ENCODE measurements around the gene NT5E.

Gene NT5E

DNA sequence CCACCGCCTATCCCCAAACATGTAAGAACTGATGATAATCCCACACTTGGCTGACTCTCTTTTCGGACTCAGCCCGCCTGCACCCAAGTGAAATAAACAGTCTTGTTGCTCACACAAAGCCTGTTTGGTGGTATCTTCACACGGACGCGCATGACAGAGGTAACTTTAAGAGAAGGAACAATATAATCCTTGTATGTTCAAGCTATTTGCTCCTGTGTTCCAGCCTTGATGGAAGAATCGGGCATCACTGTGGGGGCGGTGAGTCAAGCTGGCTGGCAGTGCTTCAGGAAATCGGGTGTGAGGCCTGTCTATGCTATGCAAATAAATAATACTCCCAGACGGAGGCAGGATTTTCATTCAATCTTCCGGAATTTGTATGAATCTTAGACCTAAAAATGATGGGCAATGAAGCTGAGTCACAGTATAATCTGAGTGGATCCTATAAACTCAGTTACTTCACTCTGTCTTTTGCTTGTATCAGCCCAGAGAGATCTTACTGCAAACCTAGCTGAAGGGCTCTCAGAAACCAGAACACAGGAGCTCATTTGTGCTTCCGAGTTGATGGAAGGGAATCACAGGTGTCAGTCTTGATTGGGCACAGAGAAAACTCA, 45.2 kb upstream of the NT5E start:
- TF ChIP-seq, protein P1, sequence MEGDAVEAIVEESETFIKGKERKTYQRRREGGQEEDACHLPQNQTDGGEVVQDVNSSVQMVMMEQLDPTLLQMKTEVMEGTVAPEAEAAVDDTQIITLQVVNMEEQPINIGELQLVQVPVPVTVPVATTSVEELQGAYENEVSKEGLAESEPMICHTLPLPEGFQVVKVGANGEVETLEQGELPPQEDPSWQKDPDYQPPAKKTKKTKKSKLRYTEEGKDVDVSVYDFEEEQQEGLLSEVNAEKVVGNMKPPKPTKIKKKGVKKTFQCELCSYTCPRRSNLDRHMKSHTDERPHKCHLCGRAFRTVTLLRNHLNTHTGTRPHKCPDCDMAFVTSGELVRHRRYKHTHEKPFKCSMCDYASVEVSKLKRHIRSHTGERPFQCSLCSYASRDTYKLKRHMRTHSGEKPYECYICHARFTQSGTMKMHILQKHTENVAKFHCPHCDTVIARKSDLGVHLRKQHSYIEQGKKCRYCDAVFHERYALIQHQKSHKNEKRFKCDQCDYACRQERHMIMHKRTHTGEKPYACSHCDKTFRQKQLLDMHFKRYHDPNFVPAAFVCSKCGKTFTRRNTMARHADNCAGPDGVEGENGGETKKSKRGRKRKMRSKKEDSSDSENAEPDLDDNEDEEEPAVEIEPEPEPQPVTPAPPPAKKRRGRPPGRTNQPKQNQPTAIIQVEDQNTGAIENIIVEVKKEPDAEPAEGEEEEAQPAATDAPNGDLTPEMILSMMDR (conservative IDR thresholded peaks at IDR 0.05): no peak
- TF ChIP-seq ZFX (IDR thresholded peaks at IDR 0.05): no peak
- no peak overlapping the region for H3K27ac ChIP-seq

DNA sequence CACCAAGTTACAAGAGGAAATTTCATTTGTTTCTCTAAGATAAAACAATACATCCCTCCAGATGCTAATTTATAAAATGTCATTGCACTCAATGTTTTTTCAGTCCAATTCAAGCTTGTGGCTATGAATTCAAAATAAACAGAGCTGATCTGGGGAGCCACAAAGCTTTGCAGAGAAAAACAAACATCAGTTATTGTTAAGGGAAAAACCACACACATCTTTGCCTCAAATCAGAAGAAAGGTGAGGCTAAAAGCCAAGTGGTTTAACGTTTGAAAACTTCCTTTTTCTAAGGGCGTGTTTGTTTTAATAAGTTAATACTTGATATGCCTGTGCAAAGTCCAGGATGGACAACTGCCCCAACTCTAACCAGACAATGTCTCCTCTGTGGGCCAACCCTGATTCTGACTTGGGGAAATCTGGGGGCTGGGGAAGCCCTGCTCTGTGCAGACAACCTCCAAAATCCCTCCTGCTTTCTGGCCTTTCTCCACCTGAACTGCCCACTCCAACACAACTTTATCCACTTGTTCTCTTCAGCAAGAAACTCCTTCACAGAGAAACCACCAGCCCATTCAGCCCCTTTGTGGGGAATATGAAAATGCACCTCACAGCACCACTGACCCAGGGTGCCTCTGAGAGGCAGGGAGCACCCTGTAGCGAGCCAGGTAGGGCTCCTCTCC, 44.6 kb upstream of the NT5E start:
- no peak overlapping the region for H3K27ac ChIP-seq
- TF ChIP-seq, protein P1 (conservative IDR thresholded peaks at IDR 0.05): no peak
- TF ChIP-seq ZFX (IDR thresholded peaks at IDR 0.05): no peak

DNA sequence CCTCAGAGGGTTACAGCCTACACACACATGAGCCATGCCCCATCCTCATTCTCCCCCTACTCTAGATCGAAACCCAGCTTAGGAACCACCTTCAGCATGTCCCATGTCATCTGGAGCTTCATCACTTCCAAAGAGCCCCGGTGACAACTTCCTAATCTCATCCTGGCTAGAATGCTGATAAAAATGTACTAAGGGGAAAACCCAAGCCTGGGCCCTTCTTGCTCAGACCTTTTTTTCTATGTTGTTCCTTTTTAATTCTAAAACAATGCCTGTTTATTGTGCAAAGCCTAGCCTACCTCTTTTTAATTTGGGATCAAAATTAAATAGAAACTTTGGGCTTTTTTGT, 44.1 kb upstream of the NT5E start:
- TF ChIP-seq ZFX (IDR thresholded peaks at IDR 0.05): no peak
- TF ChIP-seq, protein P1 (conservative IDR thresholded peaks at IDR 0.05): no peak
- H3K27ac ChIP-seq: no peak overlapping the region

DNA sequence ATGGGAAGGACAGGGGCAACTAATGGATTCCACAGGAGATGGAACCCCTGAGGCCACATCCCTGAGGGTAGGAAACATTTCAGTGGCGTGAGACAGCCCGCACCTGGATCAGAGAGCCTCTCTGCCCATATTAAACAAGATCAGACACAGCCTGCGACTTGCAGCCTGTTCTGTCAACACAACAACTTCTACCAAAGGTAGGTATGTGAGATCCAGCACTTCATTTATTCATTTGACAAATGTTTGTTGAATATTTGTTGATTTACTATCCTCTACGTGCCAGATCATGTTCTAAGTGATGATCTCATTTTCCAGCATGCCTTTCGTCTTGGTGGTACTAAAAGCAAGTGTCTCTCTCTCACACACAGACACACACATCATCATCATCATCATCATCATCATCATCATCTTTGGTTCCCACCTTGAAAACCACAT, 43.2 kb upstream of the NT5E start:
- TF ChIP-seq, protein P1 (conservative IDR thresholded peaks at IDR 0.05): no peak
- no peak for TF ChIP-seq ZFX (IDR thresholded peaks at IDR 0.05)
- H3K27ac ChIP-seq: no peak overlapping the region

DNA sequence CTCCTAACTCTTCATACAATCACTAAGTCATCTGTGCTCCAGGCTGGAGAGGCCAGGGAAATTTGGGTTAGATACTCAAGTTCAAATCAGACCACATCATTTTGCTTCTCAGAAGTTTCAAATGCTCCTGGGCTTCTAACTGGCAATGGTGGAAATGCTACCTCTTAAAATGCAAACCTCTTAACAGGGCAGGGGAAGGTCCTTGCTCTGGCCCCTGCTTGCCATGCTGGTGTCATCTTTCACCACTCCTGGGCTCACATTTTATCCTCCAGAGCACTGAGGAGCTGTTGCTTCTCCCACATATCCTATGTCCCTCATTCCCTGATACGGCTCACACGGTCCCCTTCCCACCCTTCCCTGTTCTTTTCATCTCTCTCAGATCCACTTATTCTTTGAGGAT, 41.8 kb upstream of the NT5E start:
- H3K27ac ChIP-seq: no peak overlapping the region
- no peak for TF ChIP-seq ZFX (IDR thresholded peaks at IDR 0.05)
- TF ChIP-seq, protein P1 (conservative IDR thresholded peaks at IDR 0.05): no peak

DNA sequence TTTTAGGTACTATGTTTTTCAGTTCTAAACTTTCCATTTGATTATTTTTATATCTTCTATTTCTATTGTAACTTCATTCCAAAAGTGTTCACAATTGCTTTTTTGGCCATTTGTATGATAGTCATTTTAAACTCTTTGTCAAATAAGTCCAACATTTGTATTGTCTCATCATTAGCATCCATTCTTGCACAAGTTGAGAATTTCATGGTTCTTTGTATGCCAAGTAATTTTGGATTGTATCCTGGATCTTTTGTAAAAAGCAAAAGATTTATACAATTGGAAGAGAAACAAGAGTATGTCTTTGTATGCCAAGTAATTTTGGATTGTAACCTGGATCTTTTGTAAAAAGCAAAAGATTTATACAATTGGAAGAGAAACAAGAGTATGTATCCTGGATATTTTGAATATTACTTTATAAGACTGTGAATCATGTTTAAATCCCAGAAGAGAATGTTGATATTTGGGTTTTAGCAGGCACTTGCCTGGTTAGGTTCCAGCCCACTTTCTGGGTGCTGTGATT, 36.9 kb upstream of the NT5E start:
- no peak overlapping the region for H3K27ac ChIP-seq
- TF ChIP-seq, protein P1 (conservative IDR thresholded peaks at IDR 0.05): no peak
- no peak for TF ChIP-seq ZFX (IDR thresholded peaks at IDR 0.05)

DNA sequence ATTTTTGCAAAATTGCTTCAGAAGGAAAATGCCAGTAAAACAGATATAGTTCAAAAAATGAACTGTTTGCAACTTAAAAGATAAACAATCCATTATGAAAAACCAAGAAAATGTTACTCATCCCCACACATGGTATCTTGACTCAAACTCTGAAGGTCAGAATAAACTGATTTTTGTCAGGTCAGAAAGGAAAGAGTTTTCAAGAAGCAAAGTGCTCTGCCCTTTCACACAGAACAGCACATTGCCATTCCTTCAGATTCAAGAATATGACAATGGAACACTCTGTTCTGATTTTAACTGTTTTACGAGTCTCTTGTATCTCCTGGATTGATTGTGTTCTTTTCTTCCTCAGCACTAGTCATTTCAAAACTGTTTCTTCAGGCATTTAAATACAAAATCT, 33.8 kb upstream of the NT5E start:
- no peak overlapping the region for H3K27ac ChIP-seq
- TF ChIP-seq, protein P1 (conservative IDR thresholded peaks at IDR 0.05): no peak
- TF ChIP-seq ZFX (IDR thresholded peaks at IDR 0.05): no peak

Measured in C4-2B (cell line).